GM19455 (cell line): ENCODE data around the gene GRIN1.
"Not testable (repeated sequence)": the region's sequence is repeated elsewhere in the genome, so short reads cannot be mapped to it uniquely, and the experiment has no call there.

Experiments used
- ATAC-seq: cut with Tn5 transposase; IDR thresholded peaks from one replicate; pipeline ENCODE4 v1.9.1; 2021; ENCODE audit not compliant: unreplicated experiment

Gene GRIN1

GRCh38 chr9:137128158-137128861, 10.6 kb upstream of the GRIN1 start:
- no peak for ATAC-seq

GRCh38 chr9:137128862-137129455, 10.0 kb upstream of the GRIN1 start:
- ATAC-seq: peak; percentile 7

- peak; percentile 85 for ATAC-seq
Measured at GRCh38 chr9:137129456-137130175, 9.3 kb upstream of the GRIN1 start.

GRCh38 chr9:137130176-137130755, 8.7 kb upstream of the GRIN1 start:
- ATAC-seq: peak; percentile 19

GRCh38 chr9:137134191-137134590, 4.8 kb upstream of the GRIN1 start:
- no peak for ATAC-seq

- ATAC-seq: not testable (repeated sequence)
Measured at GRCh38 chr9:137135154-137135553, 3.8 kb upstream of the GRIN1 start.

- ATAC-seq: no peak
Measured at GRCh38 chr9:137136261-137136880, 2.6 kb upstream of the GRIN1 start.

GRCh38 chr9:137136881-137137607, 1.9 kb upstream of the GRIN1 start:
- ATAC-seq: no peak

GRCh38 chr9:137138058-137138721, 764 bp upstream of the GRIN1 start:
- ATAC-seq: no peak

- no peak for ATAC-seq
Measured at GRCh38 chr9:137139468-137140150, 655 bp downstream of the GRIN1 start.

- ATAC-seq: no peak
Measured at GRCh38 chr9:137140151-137141012, 1.4 kb downstream of the GRIN1 start.

- no peak for ATAC-seq
Measured at GRCh38 chr9:137141050-137141810, 2.3 kb downstream of the GRIN1 start.

- ATAC-seq: no peak
Measured at GRCh38 chr9:137141976-137142936, 3.3 kb downstream of the GRIN1 start.

- ATAC-seq: no peak
Measured at GRCh38 chr9:137143459-137143858, 4.5 kb downstream of the GRIN1 start.

GRCh38 chr9:137145731-137146526, 7.0 kb downstream of the GRIN1 start:
- no peak for ATAC-seq

- ATAC-seq: no peak
Measured at GRCh38 chr9:137146527-137146918, 7.6 kb downstream of the GRIN1 start.
